Measurements from ENCODE around the gene IL17C.

The IL17C gene

GRCh38 chr16:88597856-88598491, 40.4 kb upstream of the IL17C start:
- TF ChIP-seq EZH2 (IDR thresholded peaks at IDR 0.05; ENCODE audit: borderline replicate concordance, low read depth, low read length, severe bottlenecking) = no peak
- no peak for TF ChIP-seq CTCF (IDR thresholded peaks at IDR 0.05; ENCODE audit: borderline replicate concordance, extremely low read depth, low read length, poor library complexity, severe bottlenecking)
- ATAC-seq (ENCODE audit: insufficient read depth, low read depth) (no peak), DNase-seq (no peak)
- no peaks in the 10 kb centered on the region for H3K27me3 ChIP-seq (ENCODE audit: insufficient read depth, low read length, poor library complexity)
- peaks cover 85% of the 10 kb centered on the region for H3K36me3 ChIP-seq (ENCODE audit: insufficient read depth, low read length)
- H3K9me3 ChIP-seq (ENCODE audit: insufficient read depth, low read length, severe bottlenecking) = no peaks in the 10 kb centered on the region
- peaks cover 60% of the 10 kb centered on the region for H3K79me2 ChIP-seq (ENCODE audit: insufficient read depth, low read length)
- no peak overlapping the region for H2AFZ ChIP-seq (ENCODE audit: low read depth, low read length)
- no peak overlapping the region for H3K4me3 ChIP-seq (ENCODE audit: low read depth in 1 of 2, low read length in 2 of 2)
- no peaks in the 10 kb centered on the region for H3K4me1 ChIP-seq (ENCODE audit: insufficient read depth, low read length)
- H4K20me1 ChIP-seq (ENCODE audit: insufficient read depth, low read length) = peaks cover 56% of the 10 kb centered on the region
- no peak overlapping the region for H3K27ac ChIP-seq (ENCODE audit: low read length)
- no peak overlapping the region for H3K9ac ChIP-seq (ENCODE audit: low read depth, low read length)
- no peak overlapping the region for H3K4me2 ChIP-seq (ENCODE audit: insufficient read depth, low read length)

DNA sequence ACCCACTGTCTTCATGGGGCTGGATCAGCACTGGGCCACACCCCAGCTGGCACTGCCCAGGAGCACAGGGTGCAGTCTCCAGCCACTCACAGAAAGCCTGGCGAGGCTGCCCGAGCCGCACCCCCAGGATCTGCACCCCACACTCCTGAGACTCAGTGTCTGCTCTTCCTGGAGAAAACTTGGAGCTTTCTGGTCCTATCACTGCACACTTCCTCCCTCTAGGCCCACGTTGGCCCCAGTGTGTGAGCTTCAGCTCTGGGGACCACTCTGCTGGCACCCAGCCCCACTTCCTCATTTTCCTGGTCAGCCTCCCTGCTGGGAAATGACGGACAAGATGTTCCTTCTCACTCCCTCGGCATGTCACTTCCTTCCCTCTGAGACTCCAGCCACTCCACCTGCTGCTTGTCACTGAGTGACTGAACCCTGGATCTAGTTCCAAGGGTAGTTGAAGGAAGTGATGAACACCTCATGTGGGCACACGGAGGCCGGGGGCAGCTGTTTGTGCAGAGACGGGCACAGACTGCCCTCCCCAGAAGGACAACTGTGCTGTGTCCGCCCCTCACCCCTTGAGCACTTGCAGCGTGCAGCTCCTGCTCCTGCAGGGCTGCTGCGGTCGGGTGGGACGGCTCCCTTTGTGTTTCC, 39.2 kb upstream of the IL17C start:
- H3K4me1 ChIP-seq (ENCODE audit: insufficient read depth, low read length) = no peaks in the 10 kb centered on the region
- peaks cover 46% of the 10 kb centered on the region for H4K20me1 ChIP-seq (ENCODE audit: insufficient read depth, low read length)
- H3K27ac ChIP-seq (ENCODE audit: low read length) = no peak overlapping the region
- no peaks in the 10 kb centered on the region for H3K27me3 ChIP-seq (ENCODE audit: insufficient read depth, low read length, poor library complexity)
- H3K36me3 ChIP-seq (ENCODE audit: insufficient read depth, low read length) = peaks cover 81% of the 10 kb centered on the region
- H2AFZ ChIP-seq (ENCODE audit: low read depth, low read length) = no peak overlapping the region
- H3K4me2 ChIP-seq (ENCODE audit: insufficient read depth, low read length) = no peak overlapping the region
- H3K79me2 ChIP-seq (ENCODE audit: insufficient read depth, low read length) = peaks cover 49% of the 10 kb centered on the region
- no peaks in the 10 kb centered on the region for H3K9me3 ChIP-seq (ENCODE audit: insufficient read depth, low read length, severe bottlenecking)
- H3K4me3 ChIP-seq (ENCODE audit: low read depth in 1 of 2, low read length in 2 of 2) = no peak overlapping the region
- TF ChIP-seq CTCF (IDR thresholded peaks at IDR 0.05; ENCODE audit: borderline replicate concordance, extremely low read depth, low read length, poor library complexity, severe bottlenecking) (no peak), EZH2 (IDR thresholded peaks at IDR 0.05; ENCODE audit: borderline replicate concordance, low read depth, low read length, severe bottlenecking) (no peak)
- H3K9ac ChIP-seq (ENCODE audit: low read depth, low read length) = no peak overlapping the region
- ATAC-seq (ENCODE audit: insufficient read depth, low read depth) (no peak), DNase-seq (no peak)

DNA sequence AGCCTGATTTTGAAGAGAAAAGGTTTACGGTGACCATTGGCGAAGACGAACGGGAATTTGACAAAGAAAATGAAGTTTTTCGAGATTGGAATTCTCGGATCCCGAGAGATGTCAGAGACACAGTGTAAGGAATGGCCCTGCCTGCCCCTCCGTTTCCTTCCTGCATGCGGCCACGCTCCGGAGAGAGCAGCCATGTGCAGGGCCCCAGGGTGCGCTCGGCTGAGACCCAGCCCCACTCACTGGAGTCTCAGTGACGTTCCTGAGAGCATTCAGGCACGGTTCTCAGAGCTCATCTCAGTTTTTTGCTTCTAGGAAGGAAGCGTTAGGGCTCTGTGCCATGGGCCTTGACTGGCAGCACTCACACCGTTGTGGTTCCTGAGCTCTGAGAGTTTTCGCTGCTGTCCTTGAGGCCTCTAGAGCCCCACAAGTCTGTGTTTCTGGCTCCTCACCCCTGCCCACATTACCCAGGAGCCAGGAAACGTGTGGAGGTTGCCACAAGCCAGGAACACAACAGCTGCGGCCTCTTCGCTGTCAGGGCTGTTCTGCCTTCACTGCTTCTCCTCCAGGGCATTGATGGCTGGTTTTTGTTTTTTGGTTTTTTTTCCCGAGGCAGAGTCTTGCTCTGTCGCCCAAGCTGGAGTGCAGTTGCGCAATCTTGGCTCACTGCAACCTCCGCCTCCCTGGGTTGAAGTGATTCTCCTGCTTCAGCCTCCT, 38.4 kb upstream of the IL17C start:
- no peaks in the 10 kb centered on the region for H3K4me1 ChIP-seq (ENCODE audit: insufficient read depth, low read length)
- TF ChIP-seq EZH2 (IDR thresholded peaks at IDR 0.05; ENCODE audit: borderline replicate concordance, low read depth, low read length, severe bottlenecking) (no peak), CTCF (IDR thresholded peaks at IDR 0.05; ENCODE audit: borderline replicate concordance, extremely low read depth, low read length, poor library complexity, severe bottlenecking) (no peak)
- H3K27ac ChIP-seq (ENCODE audit: low read length) = no peak overlapping the region
- H3K27me3 ChIP-seq (ENCODE audit: insufficient read depth, low read length, poor library complexity) = no peaks in the 10 kb centered on the region
- ATAC-seq (ENCODE audit: insufficient read depth, low read depth) (no peak), DNase-seq (no peak)
- no peak overlapping the region for H3K4me2 ChIP-seq (ENCODE audit: insufficient read depth, low read length)
- H3K4me3 ChIP-seq (ENCODE audit: low read depth in 1 of 2, low read length in 2 of 2) = no peak overlapping the region
- peaks cover 82% of the 10 kb centered on the region for H3K36me3 ChIP-seq (ENCODE audit: insufficient read depth, low read length)
- no peak overlapping the region for H3K9ac ChIP-seq (ENCODE audit: low read depth, low read length)
- H3K79me2 ChIP-seq (ENCODE audit: insufficient read depth, low read length) = peaks cover 45% of the 10 kb centered on the region
- peaks cover 42% of the 10 kb centered on the region for H4K20me1 ChIP-seq (ENCODE audit: insufficient read depth, low read length)
- H2AFZ ChIP-seq (ENCODE audit: low read depth, low read length) = no peak overlapping the region
- no peaks in the 10 kb centered on the region for H3K9me3 ChIP-seq (ENCODE audit: insufficient read depth, low read length, severe bottlenecking)
